Esophagus muscularis mucosa (tissue), 4 donors: ENCODE results near the gene CKLF. TPM values are rescaled to one million over a fixed set of nuclear protein-coding genes. Genes with fewer than 3 reads are reported as not detected.

ENCODE experiments used
- DNase-seq: peaks from one replicate; pipeline ENCODE4 v3.0.0-alpha.2; 2017; ENCODE audit errors: extremely low spot score
- H3K27ac ChIP-seq, 4 donors: fragments of 200-600 bp; sonication (generic); replicated peaks in 1 of 4; 1 replicate in 3 of 4; 2 replicates in 1 of 4; pipeline ENCODE4 v1.5.1; 2016 to 2019; ENCODE audit warnings: mild to moderate bottlenecking in 1 of 4
- H3K27me3 ChIP-seq, 4 donors: fragments of 200-600 bp; sonication (generic); one replicate each; pipeline versions ENCODE4 v1.5.1 to v1.6.0; 2016 to 2019
- H3K36me3 ChIP-seq, 4 donors: fragments of 200-600 bp; sonication (generic); one replicate each; pipeline ENCODE4 v1.5.1; 2016 to 2019
- H3K4me1 ChIP-seq, 4 donors: fragments of 200-600 bp; sonication (generic); one replicate each; pipeline ENCODE4 v1.5.1; 2016 to 2019
- H3K4me3 ChIP-seq, 4 donors: fragments of 200-600 bp; sonication (generic); 1 replicate in 2 of 4; 2 replicates in 2 of 4; pipeline ENCODE4 v1.5.1; 2016 to 2019; ENCODE audit warnings: mild to moderate bottlenecking in 4 of 4, moderate library complexity in 1 of 4
- H3K9me3 ChIP-seq, 4 donors: fragments of 200-600 bp; sonication (generic); 1 replicate in 3 of 4; 2 replicates in 1 of 4; pipeline ENCODE4 v1.5.1; 2016 to 2019
- EP300 ChIP-seq: sonication (generic); formaldehyde crosslinking; IDR thresholded peaks from one replicate; pipeline ENCODE4 v1.6.1; 2017; ENCODE audit warnings: antibody characterized with exemption
- POLR2A ChIP-seq: fragments of 450-650 bp; IDR thresholded peaks from one replicate; pipeline ENCODE4 v1.6.1; 2017; ENCODE audit warnings: antibody characterized with exemption, moderate library complexity, mild to moderate bottlenecking, low read depth
- POLR2AphosphoS5 ChIP-seq, 2 donors: sonication (generic); formaldehyde crosslinking; IDR thresholded peaks; one replicate each; pipeline ENCODE4 v1.6.1; 2017; ENCODE audit warnings: antibody characterized with exemption in 2 of 2
- whole genome bisulfite sequencing: methylation state at CpG from one replicate; pipeline ENCODE4 v1.1.5; 2018; 5-methylcytosine and 5-hydroxymethylcytosine counted together
- intact Hi-C: fragments of 100-400 bp; cut with DNase I; formaldehyde crosslinking; loops from one replicate; pipeline ENCODE4 v1.15.1; 2023
- total RNA-seq, 4 donors: library from RNA; depleted of rRNA; stranded (reverse); fragments of >200 nt; gene quantifications; one replicate each; pipeline versions ENCODE4 v1.1.0 to v1.2.1, GENCODE V29; 2016
- TF ChIP-seq, protein P1 (sequence below), 3 experiments: fragments of 200-600 bp in 2 of 3; fragments of 450-650 bp in 1 of 3; sonication (generic) in 2 of 3; IDR thresholded peaks; one replicate each; pipeline ENCODE4 v1.5.1; 2017 to 2019; ENCODE audit warnings: antibody characterized with exemption in 3 of 3, mild to moderate bottlenecking in 2 of 3, moderate library complexity in 1 of 3

The CKLF gene
- total RNA-seq, 4 donors from 2014 or later: 18.1 to 28.2 (median 24.2) TPM

- 96% methylated on average over 8 of the region's 11 CpGs for WGBS
- no peak overlapping the region for H3K4me3 ChIP-seq
- peaks cover 41 to 71% (median 61%) of the 10 kb centered on the region in 4 donors for H3K4me1 ChIP-seq
- TF ChIP-seq, protein P1, sequence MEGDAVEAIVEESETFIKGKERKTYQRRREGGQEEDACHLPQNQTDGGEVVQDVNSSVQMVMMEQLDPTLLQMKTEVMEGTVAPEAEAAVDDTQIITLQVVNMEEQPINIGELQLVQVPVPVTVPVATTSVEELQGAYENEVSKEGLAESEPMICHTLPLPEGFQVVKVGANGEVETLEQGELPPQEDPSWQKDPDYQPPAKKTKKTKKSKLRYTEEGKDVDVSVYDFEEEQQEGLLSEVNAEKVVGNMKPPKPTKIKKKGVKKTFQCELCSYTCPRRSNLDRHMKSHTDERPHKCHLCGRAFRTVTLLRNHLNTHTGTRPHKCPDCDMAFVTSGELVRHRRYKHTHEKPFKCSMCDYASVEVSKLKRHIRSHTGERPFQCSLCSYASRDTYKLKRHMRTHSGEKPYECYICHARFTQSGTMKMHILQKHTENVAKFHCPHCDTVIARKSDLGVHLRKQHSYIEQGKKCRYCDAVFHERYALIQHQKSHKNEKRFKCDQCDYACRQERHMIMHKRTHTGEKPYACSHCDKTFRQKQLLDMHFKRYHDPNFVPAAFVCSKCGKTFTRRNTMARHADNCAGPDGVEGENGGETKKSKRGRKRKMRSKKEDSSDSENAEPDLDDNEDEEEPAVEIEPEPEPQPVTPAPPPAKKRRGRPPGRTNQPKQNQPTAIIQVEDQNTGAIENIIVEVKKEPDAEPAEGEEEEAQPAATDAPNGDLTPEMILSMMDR (IDR thresholded peaks at IDR 0.05): no peak
- TF ChIP-seq POLR2AphosphoS5 (IDR thresholded peaks at IDR 0.05): no peak
- no peak for TF ChIP-seq EP300
- no peak for TF ChIP-seq POLR2A
- no peaks in the 10 kb centered on the region for H3K27me3 ChIP-seq
- no peaks in the 10 kb centered on the region for H3K9me3 ChIP-seq
- DNase-seq: no peak
- intact Hi-C loops: no loop called here
- H3K36me3 ChIP-seq: peaks cover 12 to 68% (median 44%) of the 10 kb centered on the region in 4 donors
- peak overlapping the region; percentile 2 to 93 (median 70) for H3K27ac ChIP-seq
These were observed 29.4 kb upstream of the CKLF start for GRCh38 chr16:66522816-66523590.

GRCh38 chr16:66523861-66524354 lies 28.5 kb upstream of the CKLF start:
- no peak overlapping the region for H3K4me3 ChIP-seq
- peaks cover 34 to 62% (median 56%) of the 10 kb centered on the region in 4 donors for H3K4me1 ChIP-seq
- intact Hi-C loops: no loop called here
- peak overlapping the region; percentile 2 to 93 (median 70) for H3K27ac ChIP-seq
- no peaks in the 10 kb centered on the region for H3K27me3 ChIP-seq
- H3K9me3 ChIP-seq: no peaks in the 10 kb centered on the region
- 65% methylated on average over 9 of the region's 9 CpGs for WGBS
- no peak for DNase-seq
- peaks cover 19 to 77% (median 53%) of the 10 kb centered on the region in 4 donors for H3K36me3 ChIP-seq
- TF ChIP-seq EP300 (no peak), POLR2A (no peak), POLR2AphosphoS5 (IDR thresholded peaks at IDR 0.05) (no peak)
- TF ChIP-seq, protein P1 (IDR thresholded peaks at IDR 0.05): no peak

- peak overlapping the region; percentile 2 to 93 (median 48) for H3K27ac ChIP-seq
- peaks cover 26 to 54% (median 49%) of the 10 kb centered on the region in 4 donors for H3K4me1 ChIP-seq
- intact Hi-C loops: no loop called here
- H3K9me3 ChIP-seq: no peaks in the 10 kb centered on the region
- H3K27me3 ChIP-seq: no peaks in the 10 kb centered on the region
- TF ChIP-seq POLR2A (no peak), EP300 (no peak), POLR2AphosphoS5 (IDR thresholded peaks at IDR 0.05) (no peak)
- TF ChIP-seq, protein P1 (IDR thresholded peaks at IDR 0.05): no peak
- 71% methylated on average over 6 of the region's 6 CpGs for WGBS
- no peak overlapping the region for H3K4me3 ChIP-seq
- peaks cover 19 to 79% (median 58%) of the 10 kb centered on the region in 4 donors for H3K36me3 ChIP-seq
- DNase-seq: no peak
These were observed 27.7 kb upstream of the CKLF start for GRCh38 chr16:66524601-66525164.

- 82% methylated on average over 9 of the region's 9 CpGs for WGBS
- Histone ChIP-seq H3K4me3 (no peak overlapping the region), H3K4me1 (peaks cover 17 to 45% (median 40%) of the 10 kb centered on the region in 4 donors), H3K9me3 (no peaks in the 10 kb centered on the region), H3K27ac (peak overlapping the region; percentile 2 to 93 (median 62)), H3K27me3 (no peaks in the 10 kb centered on the region), H3K36me3 (peaks cover 28 to 80% (median 61%) of the 10 kb centered on the region in 4 donors)
- TF ChIP-seq POLR2A (no peak), EP300 (no peak), POLR2AphosphoS5 (IDR thresholded peaks at IDR 0.05) (no peak)
- TF ChIP-seq, protein P1 (IDR thresholded peaks at IDR 0.05): no peak
- intact Hi-C loops: no loop called here
- no peak for DNase-seq
These were observed 26.8 kb upstream of the CKLF start for GRCh38 chr16:66525396-66526180.
